GM12801 (cell line): Measurements from ENCODE around the gene LTV1.

Experiments
- TF ChIP-seq, protein P1 (sequence below): IDR thresholded peaks from one replicate; pipeline ENCODE4 v1.5.1; 2011; ENCODE audit warnings: control low read depth; ENCODE audit not compliant: insufficient read length; ENCODE audit errors: extremely low read depth

Gene LTV1

DNA sequence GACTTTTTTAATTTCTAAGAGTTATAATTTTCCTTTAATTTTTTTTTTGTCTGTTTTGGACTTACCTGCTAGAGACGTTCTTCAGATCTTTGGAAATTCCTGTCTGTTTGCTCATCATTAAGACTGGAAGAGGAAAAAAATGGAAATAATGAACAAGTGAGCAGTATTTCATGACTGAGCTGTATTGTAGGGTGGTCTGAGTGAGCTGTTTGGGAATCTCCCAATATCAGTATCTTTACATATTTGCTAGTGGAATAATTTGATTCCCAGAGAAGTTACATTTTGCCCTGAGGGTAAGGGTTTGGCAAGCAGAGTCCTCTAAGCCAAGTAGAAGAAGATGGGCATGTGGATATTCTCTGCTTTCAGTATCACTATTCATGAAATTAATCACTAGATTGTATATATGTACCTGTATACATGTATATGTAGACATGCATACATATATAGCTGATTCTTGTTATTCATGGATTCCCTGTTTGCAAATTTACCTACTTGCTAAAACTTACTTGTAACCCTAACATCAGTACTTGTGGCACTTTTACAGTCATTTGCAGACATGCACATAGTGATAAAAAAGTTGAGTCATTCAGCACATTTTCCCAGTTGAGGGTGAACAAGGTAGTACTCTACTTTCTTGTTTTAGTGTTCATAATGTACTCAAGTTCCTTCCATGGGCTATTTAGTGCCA lies 34.6 kb downstream of the LTV1 start:
- TF ChIP-seq, protein P1, sequence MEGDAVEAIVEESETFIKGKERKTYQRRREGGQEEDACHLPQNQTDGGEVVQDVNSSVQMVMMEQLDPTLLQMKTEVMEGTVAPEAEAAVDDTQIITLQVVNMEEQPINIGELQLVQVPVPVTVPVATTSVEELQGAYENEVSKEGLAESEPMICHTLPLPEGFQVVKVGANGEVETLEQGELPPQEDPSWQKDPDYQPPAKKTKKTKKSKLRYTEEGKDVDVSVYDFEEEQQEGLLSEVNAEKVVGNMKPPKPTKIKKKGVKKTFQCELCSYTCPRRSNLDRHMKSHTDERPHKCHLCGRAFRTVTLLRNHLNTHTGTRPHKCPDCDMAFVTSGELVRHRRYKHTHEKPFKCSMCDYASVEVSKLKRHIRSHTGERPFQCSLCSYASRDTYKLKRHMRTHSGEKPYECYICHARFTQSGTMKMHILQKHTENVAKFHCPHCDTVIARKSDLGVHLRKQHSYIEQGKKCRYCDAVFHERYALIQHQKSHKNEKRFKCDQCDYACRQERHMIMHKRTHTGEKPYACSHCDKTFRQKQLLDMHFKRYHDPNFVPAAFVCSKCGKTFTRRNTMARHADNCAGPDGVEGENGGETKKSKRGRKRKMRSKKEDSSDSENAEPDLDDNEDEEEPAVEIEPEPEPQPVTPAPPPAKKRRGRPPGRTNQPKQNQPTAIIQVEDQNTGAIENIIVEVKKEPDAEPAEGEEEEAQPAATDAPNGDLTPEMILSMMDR: no peak

DNA sequence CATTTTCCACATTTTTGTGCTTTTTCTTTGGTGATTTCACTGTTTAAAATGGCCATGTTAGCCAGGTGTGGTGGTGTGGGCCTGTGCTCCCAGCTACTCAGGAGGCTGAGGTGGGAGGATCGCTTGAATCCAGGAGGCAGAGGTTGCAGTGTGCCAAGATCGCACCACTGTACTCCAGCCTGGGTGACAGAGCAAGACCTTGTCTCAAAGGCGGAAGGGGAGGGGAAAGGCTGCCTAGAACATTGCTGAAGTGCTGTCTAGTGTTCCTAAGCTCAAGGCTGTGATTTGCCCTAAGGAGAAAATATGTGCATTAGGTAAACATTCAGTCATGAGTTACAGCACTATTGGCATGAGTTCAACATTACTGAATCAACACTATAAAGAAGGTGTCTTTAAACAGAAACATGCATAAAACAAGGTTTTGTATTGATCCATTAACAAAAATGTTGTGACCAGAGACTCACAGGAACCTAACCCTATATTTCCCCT lies 35.2 kb downstream of the LTV1 start:
- TF ChIP-seq, protein P1: no peak

DNA sequence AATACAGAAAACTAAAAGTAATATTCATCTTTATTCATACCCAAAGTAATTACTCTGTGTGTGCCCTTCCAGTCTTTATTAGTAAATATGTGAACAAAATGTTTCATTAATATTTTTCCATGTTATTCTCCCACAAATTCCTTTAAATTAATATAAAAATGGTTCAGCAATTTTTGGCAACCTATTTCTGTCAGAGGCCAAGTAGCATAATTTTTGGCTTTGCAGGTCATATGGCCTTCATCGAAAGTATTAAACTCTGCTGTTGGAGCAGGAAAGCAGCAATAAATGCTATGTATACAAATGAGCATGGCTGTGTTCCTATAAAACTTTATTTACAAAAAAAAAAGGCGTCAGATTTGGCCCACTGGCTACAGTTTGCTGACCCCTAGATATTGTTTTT lies 37.3 kb downstream of the LTV1 start:
- TF ChIP-seq, protein P1: no peak

DNA sequence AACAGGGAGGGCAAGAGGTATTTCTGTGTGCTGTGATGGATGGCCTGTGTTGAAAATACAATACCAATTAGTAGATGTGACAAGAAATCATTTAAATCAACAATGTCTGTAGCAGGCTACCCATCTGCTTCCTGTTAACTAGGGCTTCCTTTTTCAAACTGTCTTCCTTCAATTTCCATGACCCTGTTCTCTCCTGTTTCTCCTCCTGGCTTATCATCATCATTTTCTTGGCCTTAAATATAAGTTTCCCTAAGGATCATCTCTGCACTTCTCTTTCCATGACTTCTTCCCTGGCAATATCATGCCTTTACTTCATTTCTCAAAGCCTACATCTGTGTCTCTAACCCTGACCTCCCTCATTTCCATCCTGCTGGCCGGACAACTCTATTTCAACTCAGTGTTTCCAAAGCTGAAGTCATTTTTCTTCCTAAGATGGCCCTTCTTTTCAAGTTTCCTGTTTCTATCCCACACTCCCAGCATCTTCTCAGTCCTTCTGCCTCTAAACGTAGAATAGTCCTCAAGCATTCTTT lies 39.3 kb downstream of the LTV1 start:
- TF ChIP-seq, protein P1: no peak

DNA sequence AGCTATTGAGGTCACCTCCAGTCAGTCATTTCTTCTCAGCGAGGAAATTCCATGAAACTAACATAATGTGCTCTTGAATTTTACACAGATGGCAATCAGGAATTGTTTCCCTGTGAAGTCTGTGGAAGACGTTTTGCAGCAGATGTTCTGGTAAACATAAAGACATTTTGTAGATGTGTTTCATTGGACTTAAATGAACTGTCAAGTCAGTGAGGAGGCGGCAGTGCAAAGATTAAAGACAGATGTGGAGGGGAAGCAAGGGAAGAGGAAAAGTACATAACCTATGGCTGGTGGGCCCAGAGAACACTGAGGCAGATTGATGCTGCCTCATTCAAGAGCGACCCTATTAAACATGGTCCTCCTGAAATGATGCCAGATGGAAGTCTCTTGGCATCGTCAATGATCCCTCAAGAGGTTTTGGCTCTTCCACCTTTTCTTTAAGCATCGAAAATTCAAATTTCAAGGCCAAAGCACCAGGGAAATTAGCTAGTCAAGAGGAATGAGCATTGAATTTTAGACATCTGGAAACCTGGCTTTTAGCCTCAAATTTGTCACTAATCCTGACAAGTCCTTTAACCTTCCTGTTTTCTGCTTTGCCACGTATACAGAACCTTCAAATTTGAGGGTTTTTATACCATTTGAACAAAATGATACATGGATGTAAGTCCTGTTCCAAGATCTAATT lies 41.2 kb downstream of the LTV1 start:
- TF ChIP-seq, protein P1: no peak

DNA sequence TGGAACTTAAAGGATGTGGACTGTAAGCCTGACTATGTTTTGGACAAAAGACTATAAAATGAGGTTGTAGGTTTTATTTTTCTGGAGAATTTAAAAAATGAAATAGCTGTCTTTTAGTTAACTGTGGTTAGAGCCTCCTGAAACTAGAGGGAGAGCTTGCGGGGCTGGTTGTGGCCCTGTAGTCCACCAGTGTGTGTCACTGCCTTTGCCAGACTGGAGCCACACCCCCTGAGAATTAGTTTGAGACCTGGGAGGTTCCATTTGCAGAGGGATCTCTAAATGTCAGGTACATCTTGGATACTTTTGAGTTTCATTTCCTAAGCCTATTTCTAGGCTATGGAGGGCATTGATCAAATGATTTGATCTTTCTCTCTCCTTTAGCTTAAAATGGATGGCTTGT lies 42.0 kb downstream of the LTV1 start:
- TF ChIP-seq, protein P1: no peak

DNA sequence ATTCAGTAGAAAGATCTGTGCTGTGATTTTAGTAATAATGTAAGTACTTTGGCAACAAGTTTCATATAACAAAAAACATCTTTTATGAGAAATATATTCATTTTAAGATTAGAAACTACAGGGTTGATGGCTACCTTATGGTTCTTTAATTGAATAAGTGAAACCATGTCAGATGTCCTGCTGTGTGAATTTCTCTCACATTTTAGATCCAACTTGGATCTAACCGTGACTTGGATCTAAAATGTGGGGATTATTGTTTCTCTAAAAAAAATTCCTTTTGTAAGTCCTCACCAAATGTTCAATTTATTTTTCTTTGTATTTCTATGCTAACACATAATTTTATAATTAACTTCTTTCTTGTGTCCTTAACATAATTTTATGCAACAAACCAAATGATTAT lies 51.5 kb downstream of the LTV1 start:
- TF ChIP-seq, protein P1: no peak
